Activated CD8-positive, alpha-beta memory T cell treated with anti-CD3 and anti-CD28 coated beads for 4 hours (primary cell): ENCODE measurements around the gene NR2E1.

ENCODE experiments used
- DNase-seq, 2 donors: peaks; one replicate each; pipeline ENCODE4 v3.0.0-alpha.2; 2020; ENCODE audit warnings: low read depth in 2 of 2

NR2E1 gene

GRCh38 chr6:108209738-108210137 lies 43.9 kb downstream of the NR2E1 start:
- no peak for DNase-seq

- no peak for DNase-seq
Observed at GRCh38 chr6:108210556-108210955, 44.7 kb downstream of the NR2E1 start.

- no peak for DNase-seq
Observed at GRCh38 chr6:108211671-108212070, 45.8 kb downstream of the NR2E1 start.

GRCh38 chr6:108222064-108222463 lies 56.2 kb downstream of the NR2E1 start:
- DNase-seq, result no peak

GRCh38 chr6:108222504-108222903 lies 56.7 kb downstream of the NR2E1 start:
- no peak for DNase-seq

- no peak for DNase-seq
Observed at GRCh38 chr6:108227290-108227689, 61.5 kb downstream of the NR2E1 start.

- DNase-seq, result no peak
Observed at GRCh38 chr6:108228416-108228815, 62.6 kb downstream of the NR2E1 start.

- DNase-seq, result no peak
Observed at GRCh38 chr6:108235127-108235526, 69.3 kb downstream of the NR2E1 start.

- no peak for DNase-seq
Observed at GRCh38 chr6:108236791-108237190, 71.0 kb downstream of the NR2E1 start.

GRCh38 chr6:108238322-108238721 lies 72.5 kb downstream of the NR2E1 start:
- DNase-seq, result no peak
